Measurements from ENCODE around the gene FBXW8. TPM values are rescaled to one million over a fixed set of nuclear protein-coding genes. Genes with fewer than 3 reads are reported as not detected.
A peak's percentile ranks its signal among the peaks of the same experiment; 100 is the strongest.

The FBXW8 gene
- total RNA-seq, 1 donor from 2014 or later = 40.0 TPM

GRCh38 chr12:117046425-117046824, 135.7 kb downstream of the FBXW8 start:
- no peaks in the 10 kb centered on the region for H3K36me3 Mint-ChIP-seq
- H3K27me3 Mint-ChIP-seq (ENCODE audit: low read depth) = no peaks in the 10 kb centered on the region
- TF ChIP-seq, protein P1, sequence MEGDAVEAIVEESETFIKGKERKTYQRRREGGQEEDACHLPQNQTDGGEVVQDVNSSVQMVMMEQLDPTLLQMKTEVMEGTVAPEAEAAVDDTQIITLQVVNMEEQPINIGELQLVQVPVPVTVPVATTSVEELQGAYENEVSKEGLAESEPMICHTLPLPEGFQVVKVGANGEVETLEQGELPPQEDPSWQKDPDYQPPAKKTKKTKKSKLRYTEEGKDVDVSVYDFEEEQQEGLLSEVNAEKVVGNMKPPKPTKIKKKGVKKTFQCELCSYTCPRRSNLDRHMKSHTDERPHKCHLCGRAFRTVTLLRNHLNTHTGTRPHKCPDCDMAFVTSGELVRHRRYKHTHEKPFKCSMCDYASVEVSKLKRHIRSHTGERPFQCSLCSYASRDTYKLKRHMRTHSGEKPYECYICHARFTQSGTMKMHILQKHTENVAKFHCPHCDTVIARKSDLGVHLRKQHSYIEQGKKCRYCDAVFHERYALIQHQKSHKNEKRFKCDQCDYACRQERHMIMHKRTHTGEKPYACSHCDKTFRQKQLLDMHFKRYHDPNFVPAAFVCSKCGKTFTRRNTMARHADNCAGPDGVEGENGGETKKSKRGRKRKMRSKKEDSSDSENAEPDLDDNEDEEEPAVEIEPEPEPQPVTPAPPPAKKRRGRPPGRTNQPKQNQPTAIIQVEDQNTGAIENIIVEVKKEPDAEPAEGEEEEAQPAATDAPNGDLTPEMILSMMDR (IDR thresholded peaks at IDR 0.05; ENCODE audit: unreplicated experiment) = no peak
- H3K4me1 Mint-ChIP-seq = peaks cover 11% of the 10 kb centered on the region
- H3K27ac Mint-ChIP-seq = no peak overlapping the region
- H3K4me3 Mint-ChIP-seq = no peak overlapping the region
- no peaks in the 10 kb centered on the region for H3K9me3 Mint-ChIP-seq
- no peak for DNase-seq (ENCODE audit: low spot score in 2 of 2, unreplicated experiment in 2 of 2)

- no peak overlapping the region for H3K27ac Mint-ChIP-seq
Observed at GRCh38 chr12:117046861-117047530, 136.2 kb downstream of the FBXW8 start.

DNA sequence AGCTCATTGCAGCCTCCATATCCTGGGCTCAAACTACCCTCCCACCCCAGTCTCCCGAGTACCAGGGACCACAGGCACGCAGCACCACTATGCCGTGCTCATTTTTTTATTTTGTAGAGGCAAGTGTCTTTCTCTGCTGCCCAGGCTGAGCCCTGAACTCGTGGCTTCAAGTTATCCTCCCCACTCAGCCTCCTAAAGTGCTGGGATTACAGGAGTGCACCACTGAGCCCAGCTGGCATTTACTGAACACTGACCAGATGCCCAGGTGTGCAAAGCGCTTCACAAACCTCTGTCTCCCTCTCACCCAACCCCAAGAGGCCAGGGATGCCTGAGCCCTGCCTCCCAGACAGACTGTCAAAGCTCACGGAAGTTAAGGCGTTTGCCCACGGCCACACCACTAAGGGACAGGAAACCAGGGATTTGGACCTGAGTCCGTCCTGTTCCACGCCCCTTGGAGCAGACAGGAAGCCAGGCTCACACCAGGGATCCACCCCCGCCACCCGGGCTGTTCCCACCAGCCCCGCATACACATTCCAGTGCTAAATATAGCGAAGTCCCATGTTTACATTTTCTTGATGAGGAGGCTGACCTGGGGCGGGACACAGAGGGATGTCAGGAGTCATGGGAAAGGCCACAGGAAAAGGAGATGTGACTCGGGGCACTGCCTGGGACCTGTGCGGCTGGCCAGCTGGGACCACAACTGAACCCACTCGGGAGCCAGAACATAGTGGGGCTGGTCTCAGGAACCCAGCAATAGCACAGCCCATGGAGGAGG, 137.2 kb downstream of the FBXW8 start:
- TF ChIP-seq, protein P1 (IDR thresholded peaks at IDR 0.05; ENCODE audit: unreplicated experiment) = no peak
- H3K27ac Mint-ChIP-seq = peak overlapping the region; percentile 60
- no peaks in the 10 kb centered on the region for H3K27me3 Mint-ChIP-seq (ENCODE audit: low read depth)
- H3K4me1 Mint-ChIP-seq = peaks cover 9% of the 10 kb centered on the region
- H3K36me3 Mint-ChIP-seq = no peaks in the 10 kb centered on the region
- H3K9me3 Mint-ChIP-seq = no peaks in the 10 kb centered on the region
- DNase-seq (ENCODE audit: low spot score in 2 of 2, unreplicated experiment in 2 of 2) = no peak
- H3K4me3 Mint-ChIP-seq = no peak overlapping the region

More at GRCh38 chr12:117046861-117047530, 136.2 kb downstream of the FBXW8 start:
- Mint-ChIP-seq H3K9me3 (no peaks in the 10 kb centered on the region), H3K36me3 (no peaks in the 10 kb centered on the region), H3K4me3 (no peak overlapping the region), H3K4me1 (peaks cover 11% of the 10 kb centered on the region), H3K27me3 (ENCODE audit: low read depth) (no peaks in the 10 kb centered on the region)
- no peak for DNase-seq (ENCODE audit: low spot score in 2 of 2, unreplicated experiment in 2 of 2)
- TF ChIP-seq, protein P1 (IDR thresholded peaks at IDR 0.05; ENCODE audit: unreplicated experiment) = no peak

GRCh38 chr12:117048585-117048904, 137.8 kb downstream of the FBXW8 start:
- H3K4me1 Mint-ChIP-seq = peaks cover 10% of the 10 kb centered on the region
- TF ChIP-seq, protein P1 (IDR thresholded peaks at IDR 0.05; ENCODE audit: unreplicated experiment) = no peak

GRCh38 chr12:117049295-117049694, 138.5 kb downstream of the FBXW8 start:
- H3K4me1 Mint-ChIP-seq = peaks cover 10% of the 10 kb centered on the region
- no peak overlapping the region for H3K4me3 Mint-ChIP-seq
- H3K27me3 Mint-ChIP-seq (ENCODE audit: low read depth) = no peaks in the 10 kb centered on the region
- DNase-seq (ENCODE audit: low spot score in 2 of 2, unreplicated experiment in 2 of 2) = no peak
- H3K36me3 Mint-ChIP-seq = no peaks in the 10 kb centered on the region
- TF ChIP-seq, protein P1 (IDR thresholded peaks at IDR 0.05; ENCODE audit: unreplicated experiment) = no peak
- H3K9me3 Mint-ChIP-seq = no peaks in the 10 kb centered on the region
- H3K27ac Mint-ChIP-seq = no peak overlapping the region

More at GRCh38 chr12:117048585-117048904, 137.8 kb downstream of the FBXW8 start:
- no peaks in the 10 kb centered on the region for H3K27me3 Mint-ChIP-seq (ENCODE audit: low read depth)
- H3K27ac Mint-ChIP-seq = no peak overlapping the region
- H3K9me3 Mint-ChIP-seq = no peaks in the 10 kb centered on the region
- H3K36me3 Mint-ChIP-seq = no peaks in the 10 kb centered on the region
- DNase-seq (ENCODE audit: low spot score in 2 of 2, unreplicated experiment in 2 of 2) = no peak
- no peak overlapping the region for H3K4me3 Mint-ChIP-seq
